IgD-negative memory B cell (primary cell): Measurements from ENCODE around the gene RIMBP3B. TPM values are rescaled to one million over a fixed set of nuclear protein-coding genes. Genes with fewer than 3 reads are reported as not detected.
"Not testable (repeated sequence)": the region's sequence is repeated elsewhere in the genome, so short reads cannot be mapped to it uniquely, and the experiment has no call there.

ENCODE experiments used
- H3K27ac Mint-ChIP-seq, 3 donors: one replicate each; pipeline ENCODE4 v1.8.0; 2020 to 2022; ENCODE audit warnings: mild to moderate bottlenecking in 3 of 3, mixed read lengths in 3 of 3, moderate library complexity in 1 of 3
- H3K27me3 Mint-ChIP-seq: one replicate; pipeline ENCODE4 v1.8.0; 2021; ENCODE audit warnings: mixed read lengths
- H3K36me3 Mint-ChIP-seq: one replicate; pipeline ENCODE4 v1.8.0; 2020; ENCODE audit warnings: mild to moderate bottlenecking, mixed read lengths
- H3K4me1 Mint-ChIP-seq, 3 donors: one replicate each; pipeline ENCODE4 v1.8.0; 2020 to 2022; ENCODE audit warnings: mixed read lengths in 3 of 3, mild to moderate bottlenecking in 1 of 3
- H3K4me3 Mint-ChIP-seq, 4 donors: one replicate each; pipeline ENCODE4 v1.8.0; 2020 to 2022; ENCODE audit warnings: mild to moderate bottlenecking in 4 of 4, mixed read lengths in 4 of 4, moderate library complexity in 3 of 4
- H3K9me3 Mint-ChIP-seq, 3 donors: one replicate each; pipeline ENCODE4 v1.8.0; 2020 to 2021; ENCODE audit warnings: mixed read lengths in 3 of 3, mild to moderate bottlenecking in 1 of 3
- polyA plus RNA-seq: library from polyadenylated mRNA; unstranded; fragments of 300-500 nt; fragmentation: Illumina TruSeq; gene quantifications from one replicate; pipeline ENCODE4 v1.2.3, GENCODE V29; 2021

RIMBP3B gene
- polyA plus RNA-seq, 1 donor from 2014 or later, result 0.16 TPM

DNA sequence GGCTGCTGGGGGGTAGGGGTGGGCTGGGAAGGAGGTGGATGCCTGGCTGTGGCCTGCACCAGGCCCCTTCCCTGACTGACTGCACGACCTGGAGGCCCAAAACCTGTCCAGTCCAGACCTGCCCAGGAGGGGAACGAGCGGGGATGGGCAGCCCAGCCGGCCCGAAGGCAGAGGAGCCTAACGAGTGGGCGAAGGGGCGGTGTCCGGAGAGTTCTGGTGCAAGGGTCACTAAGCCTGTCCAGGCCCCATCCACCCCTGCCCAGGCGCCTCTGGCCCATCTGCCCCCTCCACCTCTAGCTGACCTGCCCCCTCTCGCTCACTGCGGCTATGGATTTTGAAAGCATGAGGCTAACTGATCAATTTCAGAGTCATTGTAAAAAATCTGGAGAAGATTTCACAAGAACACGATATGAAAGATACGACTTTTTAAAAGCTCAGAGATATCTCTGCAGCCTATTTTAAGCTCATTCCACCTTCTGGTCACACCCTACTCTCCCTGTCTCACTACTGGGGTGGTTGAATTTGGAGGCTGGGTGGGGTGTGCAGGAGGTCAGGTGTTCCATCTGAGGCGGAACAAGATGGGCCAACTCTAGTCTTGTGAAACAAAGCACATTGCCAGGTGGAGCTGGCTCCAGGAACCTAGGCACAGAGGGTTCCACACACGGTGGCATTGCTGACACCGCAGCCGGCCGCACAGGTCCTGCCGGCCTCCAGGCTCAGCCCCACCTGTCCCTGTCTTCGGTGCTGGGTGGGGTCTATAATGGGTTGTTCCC is 17.8 kb downstream of the RIMBP3B start:
- not testable (repeated sequence) for H3K9me3 Mint-ChIP-seq, H3K36me3 Mint-ChIP-seq, H3K27me3 Mint-ChIP-seq, H3K27ac Mint-ChIP-seq, H3K4me1 Mint-ChIP-seq, H3K4me3 Mint-ChIP-seq

DNA sequence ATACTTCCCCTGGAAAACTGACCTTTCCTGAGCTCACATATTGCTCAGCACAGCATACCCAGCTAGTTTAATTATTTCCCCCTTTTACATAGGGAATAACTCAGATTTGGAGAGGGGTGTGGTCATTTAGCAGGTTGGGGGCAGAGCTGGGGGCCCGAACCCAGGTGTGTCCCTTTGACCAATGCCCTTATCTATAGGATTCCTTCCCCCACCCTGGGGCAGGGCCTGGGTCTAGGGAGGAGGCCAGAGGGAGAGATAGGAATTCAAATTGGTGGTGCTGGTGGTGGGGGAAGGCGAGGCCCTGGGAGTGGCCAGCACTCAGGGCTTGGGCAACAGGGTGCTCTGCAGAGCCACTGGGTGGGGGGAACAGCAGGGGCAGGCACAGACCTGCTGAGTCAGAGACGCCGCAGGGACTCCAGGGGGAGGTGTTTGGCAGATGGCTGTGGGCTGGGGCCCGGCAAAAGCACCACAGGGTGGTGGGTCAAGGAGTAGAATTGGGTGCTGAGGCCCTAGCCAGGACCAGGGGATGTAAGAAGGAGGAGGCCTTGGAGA is 19.3 kb downstream of the RIMBP3B start:
- not testable (repeated sequence) for H3K27me3 Mint-ChIP-seq, H3K4me1 Mint-ChIP-seq, H3K9me3 Mint-ChIP-seq, H3K4me3 Mint-ChIP-seq, H3K27ac Mint-ChIP-seq, H3K36me3 Mint-ChIP-seq

DNA sequence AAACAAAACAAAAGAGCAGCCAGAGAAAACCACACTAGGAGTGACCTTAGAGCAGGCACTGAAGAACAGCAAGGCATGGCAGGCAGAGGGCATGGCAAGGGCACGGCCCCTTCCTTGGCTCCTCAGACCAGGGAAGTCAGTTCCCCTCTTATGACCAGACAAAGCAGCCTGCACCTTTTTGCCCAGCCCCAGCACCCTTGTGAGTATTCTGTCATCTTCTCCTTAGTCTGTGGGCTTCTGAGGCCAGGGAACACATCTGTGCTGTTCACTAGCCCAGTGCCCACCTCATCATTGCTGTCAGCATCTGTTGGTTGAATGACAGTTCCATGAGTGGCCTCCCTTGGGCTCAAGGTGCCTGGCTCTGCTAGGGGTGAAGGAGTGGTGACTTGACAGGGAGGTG is 23.6 kb downstream of the RIMBP3B start:
- not testable (repeated sequence) for H3K4me3 Mint-ChIP-seq

DNA sequence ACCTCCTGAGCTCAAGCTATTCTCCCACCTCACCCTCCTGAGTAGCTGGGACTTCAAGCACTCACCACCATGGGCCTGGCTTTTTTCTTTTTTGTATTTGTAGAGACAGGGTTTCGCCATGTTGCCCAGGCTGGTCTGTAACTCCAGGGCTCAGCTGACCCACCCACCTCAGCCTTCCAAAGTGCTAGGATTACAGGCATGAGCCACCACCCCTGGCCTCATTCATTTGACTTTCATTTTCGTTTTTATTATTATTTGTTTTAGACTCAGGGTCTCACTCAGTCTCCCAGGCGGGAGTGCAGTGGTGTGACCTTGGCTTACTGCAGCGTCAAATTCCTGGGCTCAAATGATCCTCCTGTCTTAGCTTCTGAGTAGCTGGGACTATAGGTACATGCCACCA is 24.2 kb downstream of the RIMBP3B start:
- H3K4me3 Mint-ChIP-seq, H3K36me3 Mint-ChIP-seq, H3K9me3 Mint-ChIP-seq, H3K27me3 Mint-ChIP-seq, H3K27ac Mint-ChIP-seq, H3K4me1 Mint-ChIP-seq: not testable (repeated sequence)

More for the DNA sequence above, 23.6 kb downstream of the RIMBP3B start:
- not testable (repeated sequence) for H3K4me1 Mint-ChIP-seq, H3K36me3 Mint-ChIP-seq, H3K27ac Mint-ChIP-seq, H3K27me3 Mint-ChIP-seq, H3K9me3 Mint-ChIP-seq

DNA sequence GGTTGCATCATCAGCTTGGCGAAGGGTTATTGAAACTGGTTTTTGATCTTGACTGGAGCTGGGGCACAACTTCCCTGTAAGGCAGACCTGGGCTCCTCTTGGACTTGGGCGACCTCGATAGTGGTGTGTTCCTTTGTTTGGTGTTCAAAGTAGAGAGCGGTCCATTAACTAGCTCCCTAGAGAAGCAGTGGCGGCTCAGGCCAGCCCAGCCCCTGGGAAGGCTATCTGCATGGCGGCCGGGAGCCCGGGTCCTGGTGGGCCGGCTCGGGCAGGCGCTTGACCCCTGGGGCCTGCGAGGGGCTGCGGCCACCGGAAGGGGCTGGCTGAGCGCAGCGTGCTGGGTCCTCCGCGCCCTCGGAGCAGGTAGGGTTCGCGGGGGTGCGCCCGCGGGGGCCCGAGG is 32.8 kb downstream of the RIMBP3B start:
- H3K4me1 Mint-ChIP-seq, H3K27ac Mint-ChIP-seq, H3K27me3 Mint-ChIP-seq, H3K36me3 Mint-ChIP-seq, H3K9me3 Mint-ChIP-seq, H3K4me3 Mint-ChIP-seq: not testable (repeated sequence)

DNA sequence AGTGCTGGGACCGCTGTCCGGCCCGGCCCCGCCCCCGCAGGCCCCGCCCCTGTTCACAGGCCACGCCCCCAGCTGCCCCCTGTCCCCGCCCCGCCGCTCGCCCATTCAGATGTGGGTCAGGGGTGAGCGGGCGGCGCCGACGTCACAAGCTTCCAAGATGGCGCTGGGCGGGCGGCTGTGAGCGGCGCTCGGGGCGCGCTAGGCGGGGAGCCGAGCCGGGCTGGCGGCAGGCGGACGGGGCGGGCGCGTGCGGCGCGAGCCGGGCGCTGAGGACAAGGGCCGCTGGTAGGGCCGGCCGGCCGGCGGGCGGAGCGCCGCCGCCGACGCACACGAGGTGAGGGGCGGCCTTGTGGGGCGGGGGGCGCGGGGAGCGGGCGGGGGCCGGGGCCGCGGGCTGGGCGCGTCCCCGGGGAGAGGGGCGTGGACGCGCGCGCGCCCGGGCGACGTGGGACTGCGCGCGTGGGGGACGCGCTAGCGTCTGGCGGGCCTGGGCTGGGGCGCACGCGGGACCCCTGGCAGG is 33.7 kb downstream of the RIMBP3B start, which contains the start of gene HIC2:
TSS of gene HIC2 (plus strand) at position 145 of the 520 bp plus-strand sequence. CDS start 25,461 bp downstream, outside the sequence.
- not testable (repeated sequence) for H3K9me3 Mint-ChIP-seq, H3K27ac Mint-ChIP-seq
- peak within 1 kb of the TSS in 2 of 4 donors; percentile 68 for H3K4me3 Mint-ChIP-seq

DNA sequence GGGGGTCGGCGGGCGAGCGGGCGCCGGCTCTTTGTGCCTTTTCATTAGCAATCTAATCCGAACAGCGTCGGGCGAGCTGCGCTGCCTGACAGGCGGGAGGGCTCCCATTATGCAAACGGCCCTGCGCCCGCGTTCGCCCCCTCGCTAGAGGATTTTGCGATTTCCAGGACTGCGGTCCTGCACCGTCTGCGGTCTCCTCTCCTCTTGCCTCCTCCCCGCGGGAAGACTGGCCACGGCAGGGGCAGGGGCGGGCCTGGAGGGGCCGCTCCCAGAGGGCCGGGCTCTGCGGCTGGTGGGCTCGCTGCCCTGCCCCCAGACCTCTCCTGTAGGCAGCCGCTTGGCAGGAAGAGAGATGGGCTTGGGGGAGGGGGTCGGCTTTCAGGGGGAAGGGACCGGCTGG is 34.3 kb downstream of the RIMBP3B start:
- H3K27ac Mint-ChIP-seq, H3K36me3 Mint-ChIP-seq, H3K9me3 Mint-ChIP-seq, H3K27me3 Mint-ChIP-seq, H3K4me1 Mint-ChIP-seq: not testable (repeated sequence)
- H3K4me3 Mint-ChIP-seq, result peak overlapping the region in 2 of 4 donors; percentile 68

More for the DNA sequence above, 33.7 kb downstream of the RIMBP3B start, which contains the start of gene HIC2:
- not testable (repeated sequence) for H3K4me1 Mint-ChIP-seq, H3K36me3 Mint-ChIP-seq, H3K27me3 Mint-ChIP-seq

DNA sequence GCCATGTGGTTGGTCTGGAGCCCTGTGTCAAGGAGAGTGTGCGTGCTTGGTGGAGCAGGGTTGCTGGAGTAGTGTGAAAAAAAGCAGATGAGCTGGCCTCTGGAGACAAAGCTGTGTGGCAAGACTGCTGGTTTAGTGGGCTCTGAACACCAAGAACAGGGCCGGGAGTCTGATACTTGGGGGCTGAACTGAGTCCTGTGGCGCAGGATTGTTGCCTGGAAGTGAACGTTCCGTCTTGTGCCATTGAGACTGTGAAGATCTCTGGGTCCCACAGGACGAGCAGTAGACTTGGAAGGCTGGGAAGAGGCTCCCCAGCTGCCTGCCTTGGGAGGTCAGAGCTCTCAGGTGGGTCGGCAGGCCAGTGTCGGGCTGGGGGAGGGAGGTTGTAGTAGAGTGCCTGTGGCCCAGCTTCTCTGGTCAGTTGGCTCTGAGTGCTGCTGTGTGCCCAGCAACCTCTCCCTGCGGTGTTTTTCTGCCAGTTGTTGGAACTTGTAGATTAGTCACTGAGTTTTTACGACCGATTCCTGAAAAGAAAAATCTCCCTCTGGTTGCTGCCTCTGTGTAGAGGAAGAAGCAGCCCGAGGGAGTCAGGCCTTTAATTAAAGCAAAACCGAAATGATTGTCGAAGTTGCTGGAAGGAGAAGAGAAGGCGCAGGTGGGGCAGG is 35.6 kb downstream of the RIMBP3B start:
- not testable (repeated sequence) for H3K27ac Mint-ChIP-seq, H3K27me3 Mint-ChIP-seq, H3K4me3 Mint-ChIP-seq, H3K4me1 Mint-ChIP-seq, H3K9me3 Mint-ChIP-seq, H3K36me3 Mint-ChIP-seq

DNA sequence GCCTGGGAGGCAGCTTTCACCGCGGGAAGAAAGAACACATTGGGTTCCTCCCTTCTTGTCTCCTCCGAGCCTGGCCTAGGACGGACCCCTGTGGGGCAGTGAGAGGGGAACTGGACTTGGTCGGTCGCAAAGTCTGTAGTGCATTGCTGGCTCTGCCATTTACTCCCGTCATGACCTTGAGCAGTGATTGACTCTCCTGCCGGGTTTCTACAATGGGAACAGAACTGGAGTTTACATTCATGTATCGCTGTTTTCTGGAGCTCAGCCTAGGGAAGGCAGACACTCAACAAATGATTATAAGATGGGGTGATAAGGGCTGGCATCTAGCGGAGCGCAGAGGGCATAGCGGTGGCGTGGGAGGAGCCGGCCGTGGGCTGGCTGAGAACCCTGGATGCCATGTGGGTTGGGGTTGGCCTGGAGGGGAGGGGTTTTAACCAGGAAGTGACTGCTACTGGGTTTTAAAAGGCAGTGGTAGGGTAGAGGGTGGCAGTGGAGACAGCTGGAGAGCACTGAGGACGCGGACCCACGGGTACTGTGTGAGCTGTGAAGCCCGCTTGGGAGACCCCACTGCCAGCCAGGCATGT is 36.7 kb downstream of the RIMBP3B start:
- H3K27me3 Mint-ChIP-seq, H3K9me3 Mint-ChIP-seq, H3K4me3 Mint-ChIP-seq, H3K4me1 Mint-ChIP-seq, H3K36me3 Mint-ChIP-seq, H3K27ac Mint-ChIP-seq: not testable (repeated sequence)

DNA sequence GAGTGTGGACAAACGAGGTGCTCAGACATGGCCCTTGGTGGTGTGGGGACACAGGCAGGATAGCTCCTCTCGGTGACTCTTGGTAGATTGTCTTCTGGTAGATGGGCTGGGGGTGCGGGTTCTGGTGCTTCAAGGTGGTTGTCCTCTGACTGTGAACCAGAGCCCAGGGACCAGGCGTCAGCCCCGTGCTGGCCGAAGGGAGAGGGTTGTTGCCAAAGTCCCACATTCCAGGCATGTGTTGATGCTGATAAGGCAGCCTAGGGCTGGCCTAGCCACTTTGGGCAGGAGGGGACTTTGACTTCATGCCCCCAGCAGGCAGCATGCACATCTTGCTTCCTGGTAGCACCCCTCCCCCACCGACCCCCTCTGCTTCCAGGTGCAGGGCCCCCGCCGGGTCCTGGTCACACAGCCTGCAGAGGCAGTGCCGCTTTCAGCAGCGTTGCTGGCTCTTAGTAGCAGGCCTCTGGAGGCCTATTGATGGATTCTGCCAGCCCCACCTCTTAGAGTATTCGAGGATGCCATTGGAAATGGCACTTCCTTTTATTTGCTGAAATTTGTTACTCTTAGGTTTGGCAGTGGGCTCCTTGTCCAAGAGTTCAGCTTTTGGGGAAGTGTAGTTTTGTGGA is 40.6 kb downstream of the RIMBP3B start:
- not testable (repeated sequence) for H3K27ac Mint-ChIP-seq, H3K36me3 Mint-ChIP-seq, H3K27me3 Mint-ChIP-seq, H3K9me3 Mint-ChIP-seq, H3K4me1 Mint-ChIP-seq, H3K4me3 Mint-ChIP-seq

DNA sequence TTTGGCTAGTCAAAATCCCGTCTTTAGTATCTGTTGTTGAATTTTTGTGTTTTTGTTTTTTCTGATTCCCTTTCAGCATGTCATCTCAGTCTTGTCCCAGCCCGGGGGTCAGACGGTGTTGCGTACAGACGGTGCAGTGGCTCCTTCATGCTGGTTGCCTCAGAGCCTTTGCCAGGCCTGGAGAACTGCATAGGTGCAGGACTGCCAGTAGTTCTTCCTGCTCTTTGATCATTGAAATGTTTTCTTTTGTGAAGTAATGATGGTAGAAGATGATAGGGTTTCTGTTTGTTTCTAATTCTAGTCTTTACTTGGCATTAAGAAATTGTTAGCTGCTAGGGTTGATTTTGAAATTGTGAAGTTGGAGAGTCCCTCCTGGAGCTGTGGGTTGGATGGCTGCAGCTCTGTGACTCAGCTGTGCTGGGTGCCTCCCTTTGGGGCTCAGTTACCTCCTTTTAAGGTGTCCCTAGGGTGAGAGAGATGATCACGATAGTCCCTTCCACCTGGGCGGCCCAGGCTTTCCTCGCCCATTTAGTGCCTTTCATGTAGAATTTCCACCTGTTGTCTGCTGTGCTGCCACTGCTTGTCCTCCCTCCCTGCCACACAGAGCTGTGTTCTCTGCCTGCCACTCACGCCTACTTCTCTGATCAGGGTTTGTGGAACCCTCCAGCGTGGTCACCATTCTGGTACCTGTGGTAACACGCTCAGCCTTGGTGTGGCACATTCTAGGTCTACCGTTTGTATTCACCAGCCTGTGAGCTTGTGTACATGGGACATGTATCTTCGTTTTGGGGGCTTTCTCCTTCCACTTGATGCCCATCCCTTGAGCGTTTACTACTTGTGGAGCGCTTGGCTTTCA is 51.1 kb downstream of the RIMBP3B start:
- not testable (repeated sequence) for H3K4me1 Mint-ChIP-seq, H3K9me3 Mint-ChIP-seq, H3K4me3 Mint-ChIP-seq, H3K27ac Mint-ChIP-seq, H3K27me3 Mint-ChIP-seq, H3K36me3 Mint-ChIP-seq

DNA sequence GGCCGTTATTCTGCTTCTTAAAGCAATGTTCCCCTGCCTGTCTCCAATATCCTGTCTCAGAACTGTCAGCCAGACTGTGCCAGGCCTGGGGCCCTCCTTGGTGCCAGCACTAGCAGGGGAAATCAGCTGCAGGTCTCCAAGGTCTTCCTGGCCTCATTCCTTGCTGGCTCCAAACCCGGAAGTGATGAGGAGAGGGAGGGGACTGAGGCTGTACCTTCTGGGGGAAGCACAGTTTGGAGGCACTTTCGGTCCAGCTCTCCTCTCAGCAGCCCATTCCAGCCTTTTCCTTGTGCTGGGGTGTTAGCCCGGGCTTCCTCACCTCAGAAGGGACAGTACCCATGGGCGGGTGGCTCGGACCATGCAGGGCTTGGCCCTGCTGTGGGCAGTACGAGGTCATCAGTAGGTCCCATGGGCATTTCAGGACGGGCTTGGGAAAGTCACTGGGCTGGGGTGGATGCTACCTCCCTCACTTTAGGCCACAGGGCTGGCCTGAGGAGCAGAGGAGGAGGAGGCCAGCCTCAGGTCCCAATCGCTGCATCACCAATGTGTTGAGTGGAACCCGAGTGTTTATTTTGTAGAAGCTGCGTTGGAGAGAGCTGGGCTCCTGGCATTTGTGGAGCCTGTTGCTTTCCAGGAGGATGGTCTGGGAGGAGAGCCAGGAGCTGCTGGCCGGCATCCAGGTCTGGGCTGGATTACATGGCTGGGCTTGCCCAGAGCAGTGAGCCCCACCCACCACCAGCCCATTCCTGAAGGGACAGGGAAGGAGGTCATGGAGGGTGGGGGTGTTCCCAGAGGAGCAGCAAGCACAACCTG is 52.7 kb downstream of the RIMBP3B start:
- H3K27me3 Mint-ChIP-seq, H3K4me1 Mint-ChIP-seq, H3K27ac Mint-ChIP-seq, H3K9me3 Mint-ChIP-seq, H3K4me3 Mint-ChIP-seq, H3K36me3 Mint-ChIP-seq: not testable (repeated sequence)

DNA sequence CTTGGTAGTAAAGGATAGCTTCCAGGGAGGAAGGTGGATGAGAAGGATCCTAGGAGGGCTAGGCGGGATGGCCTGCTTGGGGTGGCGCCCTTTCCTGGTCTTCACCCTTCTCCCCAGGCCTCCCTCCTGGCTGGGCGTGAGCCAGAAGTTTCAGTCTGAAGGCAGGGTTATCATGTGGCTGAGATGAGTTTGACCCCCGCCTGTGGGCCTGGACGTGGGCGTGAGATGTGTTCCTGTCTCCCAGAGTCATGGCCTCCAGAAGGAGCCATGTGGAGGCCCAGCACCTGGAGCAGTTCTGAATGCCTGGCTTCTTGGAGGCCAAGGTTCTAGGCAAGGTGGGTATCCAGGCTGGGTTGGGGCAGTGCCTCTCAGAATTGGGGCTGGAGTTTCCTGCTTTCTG is 54.5 kb downstream of the RIMBP3B start:
- H3K27ac Mint-ChIP-seq, H3K4me3 Mint-ChIP-seq, H3K9me3 Mint-ChIP-seq, H3K36me3 Mint-ChIP-seq, H3K4me1 Mint-ChIP-seq, H3K27me3 Mint-ChIP-seq: not testable (repeated sequence)
